ENCODE data around the gene PROC. TPM values are rescaled to one million over a fixed set of nuclear protein-coding genes. Genes with fewer than 3 reads are reported as not detected.
A peak's percentile ranks its signal among the peaks of the same experiment; 100 is the strongest.

PROC gene
- total RNA-seq, 2 experiments from 2014 or later: 0.41 to 0.59 TPM

DNA sequence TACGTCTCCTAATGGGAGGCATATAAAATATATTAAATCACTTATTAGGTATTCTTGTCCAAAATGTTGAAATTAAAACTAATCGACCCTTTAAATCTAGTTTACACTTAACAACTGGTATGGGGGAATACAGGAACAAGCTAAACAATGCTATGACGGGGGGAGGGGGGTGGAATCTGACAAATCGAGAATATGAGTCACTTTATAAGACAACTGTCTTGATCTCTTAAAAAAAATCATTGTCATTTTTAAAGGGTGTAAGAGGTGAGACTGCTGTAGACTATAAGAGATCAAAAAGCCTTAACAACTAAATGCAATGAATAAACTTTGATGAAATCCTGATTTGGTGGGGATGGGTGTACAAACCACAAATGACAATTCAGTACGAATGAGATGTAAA, 36.5 kb upstream of the PROC start:
- Histone ChIP-seq H2AFZ (ENCODE audit: low read length) (no peak overlapping the region), H3K79me2 (ENCODE audit: insufficient read depth, low read depth, low read length) (peaks cover 99% of the 10 kb centered on the region), H3K9me2 (ENCODE audit: insufficient read depth, low read length) (no peaks in the 10 kb centered on the region), H3K4me1 (ENCODE audit: insufficient read depth, low read length, poor library complexity, severe bottlenecking) (peaks cover 23% of the 10 kb centered on the region), H3K27ac (ENCODE audit: low read depth, low read length, poor library complexity, severe bottlenecking) (no peak overlapping the region), H3K4me2 (ENCODE audit: low read length) (no peak overlapping the region), H3K4me3 (ENCODE audit: low read depth, low read length, poor library complexity, severe bottlenecking) (no peak overlapping the region), H4K20me1 (ENCODE audit: insufficient read depth, low read length) (peaks cover 34% of the 10 kb centered on the region), H3K36me3 (ENCODE audit: insufficient read depth, low read length) (peaks cover 60% of the 10 kb centered on the region), H3K9me3 (ENCODE audit: low read length) (peaks cover 25% of the 10 kb centered on the region)
- TF ChIP-seq EZH2phosphoT487 (IDR thresholded peaks at IDR 0.05; ENCODE audit: borderline replicate concordance, low read depth, low read length): no peak
- TF ChIP-seq, protein P1, sequence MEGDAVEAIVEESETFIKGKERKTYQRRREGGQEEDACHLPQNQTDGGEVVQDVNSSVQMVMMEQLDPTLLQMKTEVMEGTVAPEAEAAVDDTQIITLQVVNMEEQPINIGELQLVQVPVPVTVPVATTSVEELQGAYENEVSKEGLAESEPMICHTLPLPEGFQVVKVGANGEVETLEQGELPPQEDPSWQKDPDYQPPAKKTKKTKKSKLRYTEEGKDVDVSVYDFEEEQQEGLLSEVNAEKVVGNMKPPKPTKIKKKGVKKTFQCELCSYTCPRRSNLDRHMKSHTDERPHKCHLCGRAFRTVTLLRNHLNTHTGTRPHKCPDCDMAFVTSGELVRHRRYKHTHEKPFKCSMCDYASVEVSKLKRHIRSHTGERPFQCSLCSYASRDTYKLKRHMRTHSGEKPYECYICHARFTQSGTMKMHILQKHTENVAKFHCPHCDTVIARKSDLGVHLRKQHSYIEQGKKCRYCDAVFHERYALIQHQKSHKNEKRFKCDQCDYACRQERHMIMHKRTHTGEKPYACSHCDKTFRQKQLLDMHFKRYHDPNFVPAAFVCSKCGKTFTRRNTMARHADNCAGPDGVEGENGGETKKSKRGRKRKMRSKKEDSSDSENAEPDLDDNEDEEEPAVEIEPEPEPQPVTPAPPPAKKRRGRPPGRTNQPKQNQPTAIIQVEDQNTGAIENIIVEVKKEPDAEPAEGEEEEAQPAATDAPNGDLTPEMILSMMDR (conservative IDR thresholded peaks at IDR 0.05; ENCODE audit: low read length): no peak
- ChIA-PET CTCF (ENCODE audit: unreplicated experiment) (no interaction called here), POLR2A (interaction anchor here (0.6 to 1.1 kb wide), 3 partner anchors 17 to 186 kb away, joined by 3 to 7 read pairs (median 4); no protein-coding TSS in a partner anchor)
- no TSS peak for BruUV-seq (replicated peaks)
- intact Hi-C loops (cut with micrococcal nuclease; ENCODE audit: unreplicated experiment): loop anchor here (10.0 kb wide), 1 partner anchor 423 kb away; no protein-coding TSS in a partner anchor
- no peak for DNase-seq (ENCODE audit: low spot score)

DNA sequence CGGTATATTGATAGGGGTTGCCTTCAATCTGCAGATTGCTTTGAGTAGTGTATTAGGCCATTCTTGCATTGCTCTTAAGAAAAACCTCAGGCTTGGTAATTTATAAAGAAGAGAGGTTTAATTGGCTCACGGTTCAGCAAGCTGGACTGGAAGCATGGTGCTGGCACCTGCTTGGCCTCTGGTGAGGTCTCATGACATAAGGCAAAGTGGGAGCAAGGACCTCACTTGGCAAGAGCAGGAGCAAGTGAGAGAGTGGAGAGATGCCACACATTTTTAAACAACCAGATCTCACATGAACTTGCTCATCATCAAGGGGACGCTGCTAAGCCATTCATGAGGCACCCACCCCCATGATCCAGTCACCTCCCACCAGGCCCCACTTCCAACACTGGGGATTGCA, 35.4 kb upstream of the PROC start:
- DNase-seq (ENCODE audit: low spot score): no peak
- H3K4me2 ChIP-seq (ENCODE audit: low read length): no peak overlapping the region
- H3K36me3 ChIP-seq (ENCODE audit: insufficient read depth, low read length): peaks cover 50% of the 10 kb centered on the region
- intact Hi-C loops (cut with micrococcal nuclease; ENCODE audit: unreplicated experiment): loop anchor here (10.0 kb wide), 1 partner anchor 422 kb away; no protein-coding TSS in a partner anchor
- no peak overlapping the region for H3K4me3 ChIP-seq (ENCODE audit: low read depth, low read length, poor library complexity, severe bottlenecking)
- peaks cover 16% of the 10 kb centered on the region for H3K9me3 ChIP-seq (ENCODE audit: low read length)
- POLR2A ChIA-PET: interaction anchor here (1.0 to 1.1 kb wide), 2 partner anchors 18 to 33 kb away, joined by 3 to 4 read pairs; no protein-coding TSS in a partner anchor
- no peak overlapping the region for H3K27ac ChIP-seq (ENCODE audit: low read depth, low read length, poor library complexity, severe bottlenecking)
- CTCF ChIA-PET (ENCODE audit: unreplicated experiment): no interaction called here
- no TSS peak for BruUV-seq (replicated peaks)
- peaks cover 34% of the 10 kb centered on the region for H4K20me1 ChIP-seq (ENCODE audit: insufficient read depth, low read length)
- TF ChIP-seq EZH2phosphoT487 (IDR thresholded peaks at IDR 0.05; ENCODE audit: borderline replicate concordance, low read depth, low read length): no peak
- TF ChIP-seq, protein P1 (conservative IDR thresholded peaks at IDR 0.05; ENCODE audit: low read length): no peak
- no peaks in the 10 kb centered on the region for H3K9me2 ChIP-seq (ENCODE audit: insufficient read depth, low read length)
- H3K79me2 ChIP-seq (ENCODE audit: insufficient read depth, low read depth, low read length): peaks cover 92% of the 10 kb centered on the region
- H3K4me1 ChIP-seq (ENCODE audit: insufficient read depth, low read length, poor library complexity, severe bottlenecking): peaks cover 23% of the 10 kb centered on the region
- no peak overlapping the region for H2AFZ ChIP-seq (ENCODE audit: low read length)

DNA sequence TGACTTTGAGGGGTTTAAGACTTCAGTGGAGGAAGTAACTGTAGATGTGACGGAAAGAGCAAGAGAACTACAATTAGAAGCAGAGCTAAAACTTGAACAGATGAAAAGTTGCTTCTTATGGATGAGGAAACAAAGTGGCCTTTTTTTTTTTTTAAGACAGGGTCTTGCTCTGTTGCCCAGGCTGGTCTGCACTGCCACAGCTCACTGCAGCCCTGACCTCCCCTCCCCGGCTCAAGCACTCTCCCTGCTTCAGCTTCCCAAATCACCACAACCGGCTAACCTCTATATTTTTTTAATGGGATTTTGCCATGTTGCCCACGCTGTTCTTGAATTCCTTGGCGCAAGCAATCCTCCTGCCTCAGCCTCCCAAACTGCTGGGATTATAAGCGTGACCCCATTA, 33.7 kb upstream of the PROC start:
- no peak overlapping the region for H3K4me3 ChIP-seq (ENCODE audit: low read depth, low read length, poor library complexity, severe bottlenecking)
- H3K79me2 ChIP-seq (ENCODE audit: insufficient read depth, low read depth, low read length): peaks cover 87% of the 10 kb centered on the region
- peaks cover 34% of the 10 kb centered on the region for H4K20me1 ChIP-seq (ENCODE audit: insufficient read depth, low read length)
- no TSS peak for BruUV-seq (replicated peaks)
- DNase-seq (ENCODE audit: low spot score): no peak
- H3K4me1 ChIP-seq (ENCODE audit: insufficient read depth, low read length, poor library complexity, severe bottlenecking): peaks cover 36% of the 10 kb centered on the region
- TF ChIP-seq, protein P1 (conservative IDR thresholded peaks at IDR 0.05; ENCODE audit: low read length): no peak
- TF ChIP-seq EZH2phosphoT487 (IDR thresholded peaks at IDR 0.05; ENCODE audit: borderline replicate concordance, low read depth, low read length): no peak
- ChIA-PET POLR2A (no interaction called here), CTCF (ENCODE audit: unreplicated experiment) (no interaction called here)
- H2AFZ ChIP-seq (ENCODE audit: low read length): no peak overlapping the region
- H3K9me3 ChIP-seq (ENCODE audit: low read length): peaks cover 12% of the 10 kb centered on the region; the same call in 1 of the 2 replicates
- peaks cover 39% of the 10 kb centered on the region for H3K36me3 ChIP-seq (ENCODE audit: insufficient read depth, low read length)
- intact Hi-C loops (cut with micrococcal nuclease; ENCODE audit: unreplicated experiment): loop anchor here (10.0 kb wide), 1 partner anchor 420 kb away; no protein-coding TSS in a partner anchor
- no peaks in the 10 kb centered on the region for H3K9me2 ChIP-seq (ENCODE audit: insufficient read depth, low read length)
- H3K27ac ChIP-seq (ENCODE audit: low read depth, low read length, poor library complexity, severe bottlenecking): no peak overlapping the region
- peak overlapping the region; percentile 19; the same call in 1 of the 2 replicates for H3K4me2 ChIP-seq (ENCODE audit: low read length)
